GM23338 (cell line): ENCODE measurements around the gene TPST1.

ENCODE experiments used
- CTCF ChIP-seq, 2 experiments: fragments of 200-600 bp in 1 of 2; sonication (generic) in 1 of 2; conservative IDR thresholded peaks; 2 replicates each; pipeline versions ENCODE4 v1.5.1 to v1.6.1; 2016 to 2017; ENCODE audit warnings: antibody characterized with exemption in 2 of 2, low read depth in 2 of 2, mild to moderate bottlenecking in 2 of 2, moderate library complexity in 1 of 2
- EZH2 ChIP-seq: fragments of 200-600 bp; sonication (generic); IDR thresholded peaks from one replicate; pipeline ENCODE4 v1.8.0; 2017; ENCODE audit warnings: antibody characterized with exemption, mild to moderate bottlenecking, low read depth; ENCODE audit not compliant: unreplicated experiment
- EZH2phosphoT487 ChIP-seq: fragments of 200-600 bp; sonication (generic); IDR thresholded peaks from one replicate; pipeline ENCODE4 v1.8.1; 2018; ENCODE audit warnings: antibody characterized with exemption; ENCODE audit not compliant: unreplicated experiment
- JUNB ChIP-seq: IDR thresholded peaks from one replicate; pipeline ENCODE4 v1.6.1; 2016; ENCODE audit warnings: antibody characterized with exemption; ENCODE audit not compliant: unreplicated experiment
- NANOG ChIP-seq: IDR thresholded peaks from 2 replicates; pipeline ENCODE4 v1.6.1; 2016; ENCODE audit warnings: antibody characterized with exemption, borderline replicate concordance
- POLR2AphosphoS5 ChIP-seq: IDR thresholded peaks from 2 replicates; pipeline ENCODE4 v1.6.1; 2016; ENCODE audit warnings: antibody characterized with exemption, low read depth
- STAT1 ChIP-seq: IDR thresholded peaks from one replicate; pipeline ENCODE4 v1.6.1; 2016; ENCODE audit warnings: antibody characterized with exemption; ENCODE audit not compliant: unreplicated experiment
- TF ChIP-seq, protein P1 (sequence below): IDR thresholded peaks from one replicate; pipeline ENCODE4 v1.6.1; 2018; ENCODE audit warnings: antibody characterized with exemption; ENCODE audit not compliant: unreplicated experiment

DNA sequence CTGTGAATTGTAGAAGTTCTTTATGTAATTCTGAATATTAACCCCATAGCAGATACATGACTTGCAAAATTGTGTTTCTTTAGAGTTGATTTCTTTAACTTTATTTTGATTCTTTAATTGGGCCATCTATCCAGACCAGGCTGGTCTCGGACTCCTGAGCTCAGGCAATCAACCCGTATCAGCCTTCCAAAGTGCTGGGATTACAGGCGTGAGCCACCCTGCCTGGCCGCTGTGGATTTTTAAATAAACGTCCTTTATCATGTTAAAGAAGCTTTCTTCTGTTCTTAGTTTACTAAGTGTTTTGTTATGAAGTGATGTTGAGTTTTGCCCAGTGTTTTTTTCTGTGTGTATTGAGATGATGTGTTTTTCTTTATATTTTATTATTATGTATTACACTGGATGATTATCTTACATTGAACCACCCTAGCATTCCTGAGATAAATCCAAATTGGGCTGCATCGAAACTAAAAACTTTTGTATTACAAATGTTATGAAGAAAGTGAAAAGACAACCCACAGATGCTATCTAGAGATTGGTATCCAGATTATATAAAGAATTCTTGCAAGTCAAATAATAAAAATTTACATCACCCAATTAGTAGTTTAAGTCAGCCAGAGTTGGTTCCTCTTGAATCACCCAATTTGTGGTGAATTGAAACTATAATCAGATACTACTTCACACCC lies 118.1 kb downstream of the TPST1 start:
- TF ChIP-seq CTCF (conservative IDR thresholded peaks at IDR 0.05; ENCODE audit: low read depth in 2 of 2) (no peak), JUNB (no peak), EZH2phosphoT487 (no peak), EZH2 (no peak), NANOG (no peak), POLR2AphosphoS5 (no peak), STAT1 (no peak)
- TF ChIP-seq, protein P1, sequence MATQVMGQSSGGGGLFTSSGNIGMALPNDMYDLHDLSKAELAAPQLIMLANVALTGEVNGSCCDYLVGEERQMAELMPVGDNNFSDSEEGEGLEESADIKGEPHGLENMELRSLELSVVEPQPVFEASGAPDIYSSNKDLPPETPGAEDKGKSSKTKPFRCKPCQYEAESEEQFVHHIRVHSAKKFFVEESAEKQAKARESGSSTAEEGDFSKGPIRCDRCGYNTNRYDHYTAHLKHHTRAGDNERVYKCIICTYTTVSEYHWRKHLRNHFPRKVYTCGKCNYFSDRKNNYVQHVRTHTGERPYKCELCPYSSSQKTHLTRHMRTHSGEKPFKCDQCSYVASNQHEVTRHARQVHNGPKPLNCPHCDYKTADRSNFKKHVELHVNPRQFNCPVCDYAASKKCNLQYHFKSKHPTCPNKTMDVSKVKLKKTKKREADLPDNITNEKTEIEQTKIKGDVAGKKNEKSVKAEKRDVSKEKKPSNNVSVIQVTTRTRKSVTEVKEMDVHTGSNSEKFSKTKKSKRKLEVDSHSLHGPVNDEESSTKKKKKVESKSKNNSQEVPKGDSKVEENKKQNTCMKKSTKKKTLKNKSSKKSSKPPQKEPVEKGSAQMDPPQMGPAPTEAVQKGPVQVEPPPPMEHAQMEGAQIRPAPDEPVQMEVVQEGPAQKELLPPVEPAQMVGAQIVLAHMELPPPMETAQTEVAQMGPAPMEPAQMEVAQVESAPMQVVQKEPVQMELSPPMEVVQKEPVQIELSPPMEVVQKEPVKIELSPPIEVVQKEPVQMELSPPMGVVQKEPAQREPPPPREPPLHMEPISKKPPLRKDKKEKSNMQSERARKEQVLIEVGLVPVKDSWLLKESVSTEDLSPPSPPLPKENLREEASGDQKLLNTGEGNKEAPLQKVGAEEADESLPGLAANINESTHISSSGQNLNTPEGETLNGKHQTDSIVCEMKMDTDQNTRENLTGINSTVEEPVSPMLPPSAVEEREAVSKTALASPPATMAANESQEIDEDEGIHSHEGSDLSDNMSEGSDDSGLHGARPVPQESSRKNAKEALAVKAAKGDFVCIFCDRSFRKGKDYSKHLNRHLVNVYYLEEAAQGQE, result no peak
